OCI-LY7 (cell line): ENCODE data around the gene ANOS1. TPM values are rescaled to one million over a fixed set of nuclear protein-coding genes. Genes with fewer than 3 reads are reported as not detected.
"Not testable (repeated sequence)": the region's sequence is repeated elsewhere in the genome, so short reads cannot be mapped to it uniquely, and the experiment has no call there.

Experiments
- BruUV-seq: library from RNA; stranded (reverse); fragments of 400-500 nt; replicated peaks from 2 replicates; lab custom pipeline; 2021; lab: Mats Ljungman, UMichigan
- CTCF ChIA-PET: fragments of 300-600 bp; sonication (Branson Sonifier 250); formaldehyde crosslinking; loops from one replicate; lab custom pipeline; 2022; ENCODE audit warnings: antibody characterized with exemption; ENCODE audit not compliant: unreplicated experiment; lab: Charles Lee
- POLR2A ChIA-PET: fragments of 300-600 bp; sonication (Branson Sonifier 250); formaldehyde crosslinking; loops from one replicate; lab custom pipeline; 2022; ENCODE audit warnings: antibody characterized with exemption; lab: Charles Lee
- DNase-seq: peaks from one replicate; pipeline ENCODE4 v3.0.0-alpha.2; 2015; ENCODE audit warnings: low spot score
- H2AFZ ChIP-seq: fragments of 200-600 bp; sonication (generic), shearing (Covaris generic); 2 replicates; pipeline ENCODE4 v1.6.1; 2014; ENCODE audit warnings: mild to moderate bottlenecking, antibody characterized with exemption, low read length, moderate library complexity
- H3K27ac ChIP-seq: fragments of 200-600 bp; sonication (generic); 2 replicates; pipeline ENCODE4 v1.5.1; 2014; ENCODE audit warnings: mixed run types, low read depth, mild to moderate bottlenecking, moderate library complexity, low read length, inconsistent platforms; ENCODE audit not compliant: poor library complexity, severe bottlenecking
- H3K36me3 ChIP-seq: fragments of 200-600 bp; sonication (generic); 2 replicates; pipeline ENCODE4 v1.6.1; 2014; ENCODE audit warnings: mild to moderate bottlenecking, antibody characterized with exemption, low read length, moderate library complexity, mixed read lengths; ENCODE audit not compliant: insufficient read depth
- H3K4me1 ChIP-seq: fragments of 200-600 bp; sonication (generic); 2 replicates; pipeline ENCODE4 v1.5.1; 2014; ENCODE audit warnings: mild to moderate bottlenecking, low read length; ENCODE audit not compliant: insufficient read depth, poor library complexity, severe bottlenecking
- H3K4me2 ChIP-seq: fragments of 200-600 bp; sonication (generic); 2 replicates; pipeline ENCODE4 v1.6.1; 2014; ENCODE audit warnings: mild to moderate bottlenecking, low read length
- H3K4me3 ChIP-seq: fragments of 200-600 bp; sonication (generic); 2 replicates; pipeline ENCODE4 v1.5.1; 2014; ENCODE audit warnings: mild to moderate bottlenecking, low read depth, low read length; ENCODE audit not compliant: poor library complexity, severe bottlenecking
- H3K79me2 ChIP-seq: fragments of 200-600 bp; sonication (generic); 2 replicates; pipeline ENCODE4 v1.6.1; 2016; ENCODE audit warnings: low read depth, mild to moderate bottlenecking, low read length, moderate library complexity, mixed read lengths; ENCODE audit not compliant: insufficient read depth
- H3K9me2 ChIP-seq: fragments of 200-600 bp; sonication (generic); 2 replicates; pipeline ENCODE4 v1.6.1; 2016; ENCODE audit warnings: mild to moderate bottlenecking, low read length, mixed read lengths; ENCODE audit not compliant: insufficient read depth
- H3K9me3 ChIP-seq: fragments of 200-600 bp; sonication (generic); 2 replicates; pipeline ENCODE4 v1.6.1; 2014; ENCODE audit warnings: mild to moderate bottlenecking, mixed run types, low read length, mixed read lengths
- H4K20me1 ChIP-seq: fragments of 200-600 bp; sonication (generic); 2 replicates; pipeline ENCODE4 v1.6.1; 2014; ENCODE audit warnings: mild to moderate bottlenecking, antibody characterized with exemption, low read length, moderate library complexity, mixed read lengths; ENCODE audit not compliant: insufficient read depth
- CTCF ChIP-seq: fragments of 200-600 bp; sonication (generic); conservative IDR thresholded peaks from 2 replicates; pipeline ENCODE4 v1.5.1; 2014; ENCODE audit warnings: mild to moderate bottlenecking, antibody characterized with exemption, low read length, moderate library complexity, mixed read lengths
- EZH2phosphoT487 ChIP-seq: fragments of 200-600 bp; sonication (generic); IDR thresholded peaks from 2 replicates; pipeline ENCODE4 v1.6.1; 2018; ENCODE audit warnings: low read depth, borderline replicate concordance, mild to moderate bottlenecking, mixed run types, antibody characterized with exemption, low read length, moderate library complexity, mixed read lengths
- intact Hi-C: fragments of 100-400 bp; cut with micrococcal nuclease; formaldehyde crosslinking; loops from one replicate; pipeline ENCODE4 v1.10.0; 2022; ENCODE audit not compliant: unreplicated experiment
- total RNA-seq, 2 experiments: library from RNA; depleted of rRNA in 1 of 2; stranded (reverse); fragments of >200 nt in 1 of 2; shearing (Covaris generic) in 1 of 2; gene quantifications; 2 replicates each; pipeline ENCODE4 v1.2.3, GENCODE V29; 2014 to 2022

ANOS1 gene
- total RNA-seq, 2 experiments from 2014 or later = not detected

- BruUV-seq = no TSS peak
- Histone ChIP-seq H3K9me3 (no peaks in the 10 kb centered on the region), H4K20me1 (no peaks in the 10 kb centered on the region), H3K36me3 (no peaks in the 10 kb centered on the region), H2AFZ (no peak overlapping the region), H3K4me2 (no peak overlapping the region), H3K4me1 (no peaks in the 10 kb centered on the region), H3K27ac (no peak overlapping the region), H3K9me2 (no peaks in the 10 kb centered on the region), H3K79me2 (no peaks in the 10 kb centered on the region), H3K4me3 (no peak overlapping the region)
- DNase-seq = no peak
- intact Hi-C loops = no loop called here
- CTCF ChIA-PET = no interaction called here
- POLR2A ChIA-PET = no interaction called here
- TF ChIP-seq CTCF = no peak
- TF ChIP-seq EZH2phosphoT487 = no peak
Observed at GRCh38 chrX:8520178-8520577, 211.8 kb downstream of the ANOS1 start.

GRCh38 chrX:8504451-8504850 lies 227.5 kb downstream of the ANOS1 start:
- H3K9me3 ChIP-seq = no peaks in the 10 kb centered on the region
- no peak overlapping the region for H2AFZ ChIP-seq
- no peaks in the 10 kb centered on the region for H4K20me1 ChIP-seq
- H3K27ac ChIP-seq = no peak overlapping the region
- H3K4me3 ChIP-seq = no peak overlapping the region
- TF ChIP-seq EZH2phosphoT487 = no peak
- no peak for TF ChIP-seq CTCF
- H3K79me2 ChIP-seq = no peaks in the 10 kb centered on the region
- CTCF ChIA-PET = no interaction called here
- no TSS peak for BruUV-seq
- no peaks in the 10 kb centered on the region for H3K4me1 ChIP-seq
- POLR2A ChIA-PET = no interaction called here
- no peaks in the 10 kb centered on the region for H3K36me3 ChIP-seq
- no peaks in the 10 kb centered on the region for H3K9me2 ChIP-seq
- DNase-seq = no peak
- intact Hi-C loops = no loop called here
- H3K4me2 ChIP-seq = no peak overlapping the region

GRCh38 chrX:8502101-8502500 lies 229.8 kb downstream of the ANOS1 start:
- POLR2A ChIA-PET, H4K20me1 ChIP-seq, CTCF ChIA-PET, H3K79me2 ChIP-seq, H3K4me3 ChIP-seq, H3K4me2 ChIP-seq, H3K9me2 ChIP-seq, intact Hi-C loops, H3K9me3 ChIP-seq, BruUV-seq, DNase-seq, H3K36me3 ChIP-seq, H3K4me1 ChIP-seq, H3K27ac ChIP-seq, H2AFZ ChIP-seq: not testable (repeated sequence)
